ENCODE measurements around the gene INMT.

GRCh38 chr7:30729642-30730041 lies 22.3 kb upstream of the INMT start:
- TF ChIP-seq ARNT (IDR thresholded peaks at IDR 0.05) (no peak), L3MBTL2 (conservative IDR thresholded peaks at IDR 0.05) (no peak), FOXM1 (IDR thresholded peaks at IDR 0.05; ENCODE audit: borderline replicate concordance) (no peak), HDGF (IDR thresholded peaks at IDR 0.05; ENCODE audit: borderline replicate concordance) (no peak), FOXA1 (IDR thresholded peaks at IDR 0.05) (no peak), SP1 (IDR thresholded peaks at IDR 0.05) (no peak), ELF4 (IDR thresholded peaks at IDR 0.05) (no peak), NFRKB (IDR thresholded peaks at IDR 0.05) (no peak), PKNOX1 (IDR thresholded peaks at IDR 0.05) (no peak), SUZ12 (IDR thresholded peaks at IDR 0.05) (no peak), ZNF384 (IDR thresholded peaks at IDR 0.05) (no peak), BHLHE40 (IDR thresholded peaks at IDR 0.05; ENCODE audit: borderline replicate concordance) (no peak)
